HepG2 (cell line): ENCODE results near the gene TEDC2. TPM values are rescaled to one million over a fixed set of nuclear protein-coding genes. Genes with fewer than 3 reads are reported as not detected.

Source experiments
- ATAC-seq: fragments of 200-7000 bp; cut with Tn5 transposase; 3 replicates; pipeline ENCODE4 v1.9.1; 2020; ENCODE audit warnings: mild to moderate bottlenecking, moderate library complexity
- BruUV-seq: library from RNA; stranded (reverse); fragments of 400-500 nt; replicated peaks from 2 replicates; lab custom pipeline; 2021; lab: Mats Ljungman, UMichigan
- CTCF ChIA-PET: fragments of 300-600 bp; formaldehyde crosslinking; extraction: SDS; loops from one replicate; lab custom pipeline; 2021; ENCODE audit warnings: low total read pairs, inconsistent platforms, low intra/inter-chr PET ratio; lab: Yijun Ruan, JAX
- POLR2A ChIA-PET: fragments of 350-600 bp; sonication (Branson Sonifier 250); formaldehyde crosslinking; loops from one replicate; lab custom pipeline; 2020; ENCODE audit warnings: antibody characterized with exemption, inconsistent platforms; lab: Yijun Ruan, JAX
- DNase-seq: peaks from one replicate; pipeline ENCODE4 v3.0.0-alpha.2; 2015; ENCODE audit warnings: low spot score
- FAIRE-seq: peaks from 3 replicates; lab custom pipeline; 2011; peaks lifted over from hg19 to GRCh38; lab: Jason Lieb, UNC
- H2AFZ ChIP-seq: one replicate; pipeline ENCODE4 v1.6.1; 2011; ENCODE audit warnings: low read length, inconsistent platforms
- H3K27ac ChIP-seq: fragments of 300-600 bp; 3 replicates; pipeline ENCODE4 v1.8.0; 2011; ENCODE audit warnings: mixed run types, mild to moderate bottlenecking, mixed read lengths, low read length, inconsistent platforms; ENCODE audit not compliant: insufficient read depth; ENCODE audit errors: extremely low read length
- H3K27me3 ChIP-seq, 2 experiments: fragments of 200-600 bp in 1 of 2; 2 replicates in 1 of 2; 3 replicates in 1 of 2; pipeline versions ENCODE4 v1.6.0 to v1.8.0; 2011; ENCODE audit warnings: low read length in 2 of 2, mild to moderate bottlenecking in 2 of 2, moderate library complexity in 2 of 2, inconsistent platforms in 1 of 2; ENCODE audit not compliant: insufficient read depth in 2 of 2, control insufficient read depth in 1 of 2
- H3K36me3 ChIP-seq, 2 experiments: fragments of 200-600 bp in 1 of 2; replicated peaks in 1 of 2; 2 replicates in 1 of 2; 3 replicates in 1 of 2; pipeline versions ENCODE4 v1.5.1 to v1.8.0; 2011; ENCODE audit warnings: low read length in 2 of 2, inconsistent platforms in 1 of 2; ENCODE audit not compliant: insufficient read depth in 2 of 2, control insufficient read depth in 1 of 2
- H3K4me1 ChIP-seq: 2 replicates; pipeline ENCODE4 v1.5.1; 2012; ENCODE audit warnings: low read length, inconsistent platforms; ENCODE audit not compliant: insufficient read depth
- H3K4me2 ChIP-seq: 2 replicates; pipeline ENCODE4 v1.6.0; 2011; ENCODE audit warnings: low read depth, low read length, inconsistent platforms
- H3K4me3 ChIP-seq, 3 experiments: fragments of 200-600 bp in 1 of 3; sonication (generic), shearing (Covaris generic) in 1 of 3; replicated peaks in 1 of 3; 2 replicates each; pipeline ENCODE4 v1.5.1; 2011 to 2016; ENCODE audit warnings: low read length in 3 of 3, inconsistent platforms in 2 of 3, low read depth in 2 of 3, mild to moderate bottlenecking in 2 of 3, control low read depth in 1 of 3, mixed read lengths in 1 of 3; ENCODE audit not compliant: insufficient read depth in 1 of 3
- H3K79me2 ChIP-seq: one replicate; pipeline ENCODE4 v1.6.1; 2011; ENCODE audit warnings: low read length, inconsistent platforms; ENCODE audit not compliant: insufficient read depth
- H3K9ac ChIP-seq: 2 replicates; pipeline ENCODE4 v1.6.0; 2011; ENCODE audit warnings: mild to moderate bottlenecking, low read depth, low read length, inconsistent platforms; ENCODE audit not compliant: insufficient read depth
- H3K9me3 ChIP-seq: 2 replicates; pipeline ENCODE4 v1.5.1; 2012; ENCODE audit warnings: mild to moderate bottlenecking, low read length
- H4K20me1 ChIP-seq: 2 replicates; pipeline ENCODE4 v1.6.0; 2011; ENCODE audit warnings: inconsistent platforms, mild to moderate bottlenecking, low read length, moderate library complexity; ENCODE audit not compliant: insufficient read depth
- ATF7-NPFF ChIP-seq: sonication (generic); formaldehyde crosslinking; IDR thresholded peaks from 2 replicates; pipeline ENCODE4 v1.8.1; 2023; ENCODE audit warnings: mild to moderate bottlenecking, low read depth, missing genetic modification reagents, moderate library complexity
- BCL6 ChIP-seq: IDR thresholded peaks from 2 replicates; pipeline ENCODE4 v1.6.1; 2016; ENCODE audit warnings: missing genetic modification reagents, missing compliant biosample characterization
- ESRRA ChIP-seq: sonication (generic); formaldehyde crosslinking; IDR thresholded peaks from 2 replicates; pipeline ENCODE4 v1.5.1; 2020; ENCODE audit warnings: mild to moderate bottlenecking, low read depth, missing genetic modification reagents
- HDAC2 ChIP-seq: sonication (generic); formaldehyde crosslinking; IDR thresholded peaks from 2 replicates; pipeline ENCODE4 v1.4.0; 2020; ENCODE audit warnings: missing genetic modification reagents
- HNF4G ChIP-seq, 2 experiments: sonication (generic) in 1 of 2; formaldehyde crosslinking in 1 of 2; IDR thresholded peaks; 2 replicates each; pipeline versions ENCODE4 v1.4.0 to v1.6.1; 2011 to 2020; ENCODE audit warnings: borderline replicate concordance in 2 of 2, low read depth in 2 of 2, mild to moderate bottlenecking in 2 of 2, low read length in 1 of 2, missing genetic modification reagents in 1 of 2, moderate library complexity in 1 of 2
- LCORL ChIP-seq, 2 experiments: fragments of 450-650 bp in 1 of 2; sonication (generic) in 1 of 2; formaldehyde crosslinking in 1 of 2; IDR thresholded peaks; 2 replicates each; pipeline versions ENCODE4 v1.5.0 to v1.6.1; 2017 to 2020; ENCODE audit warnings: antibody characterized with exemption in 1 of 2, missing genetic modification reagents in 1 of 2
- MIXL1 ChIP-seq: IDR thresholded peaks from 2 replicates; pipeline ENCODE4 v1.6.1; 2016
- RXRB ChIP-seq: IDR thresholded peaks from 2 replicates; pipeline ENCODE4 v1.6.1; 2016; ENCODE audit warnings: borderline replicate concordance, missing genetic modification reagents, missing compliant biosample characterization
- SAP130 ChIP-seq: IDR thresholded peaks from 2 replicates; pipeline ENCODE4 v1.6.1; 2016; ENCODE audit warnings: low read depth
- SIN3A ChIP-seq: IDR thresholded peaks from 2 replicates; pipeline ENCODE4 v1.6.1; 2011; ENCODE audit warnings: low read depth, mild to moderate bottlenecking, control low read depth, low read length, borderline replicate concordance
- SOX13 ChIP-seq, 3 experiments: fragments of 450-650 bp in 1 of 3; sonication (generic) in 1 of 3; formaldehyde crosslinking in 1 of 3; IDR thresholded peaks in 2 of 3; conservative IDR thresholded peaks in 1 of 3; 2 replicates each; pipeline versions ENCODE4 v1.5.0 to v1.6.1; 2016 to 2020; ENCODE audit warnings: antibody characterized with exemption in 1 of 3, mild to moderate bottlenecking in 1 of 3, missing compliant biosample characterization in 1 of 3, missing genetic modification reagents in 1 of 3, moderate library complexity in 1 of 3
- TEAD3 ChIP-seq: optimal IDR thresholded peaks from 2 replicates; pipeline ENCODE3; 2016; ENCODE audit warnings: borderline replicate concordance
- TSC22D2 ChIP-seq: sonication (generic); formaldehyde crosslinking; IDR thresholded peaks from 2 replicates; pipeline ENCODE4 v1.5.1; 2020; ENCODE audit warnings: missing genetic modification reagents, mild to moderate bottlenecking, borderline replicate concordance
- ZEB1 ChIP-seq: IDR thresholded peaks from 2 replicates; pipeline ENCODE4 v1.6.1; 2012; ENCODE audit warnings: mild to moderate bottlenecking, low read depth, inconsistent platforms; ENCODE audit not compliant: insufficient replicate concordance
- ZNF136 ChIP-seq: sonication (generic); formaldehyde crosslinking; IDR thresholded peaks from 2 replicates; pipeline ENCODE4 v1.8.1; 2022; ENCODE audit warnings: low read depth, mild to moderate bottlenecking, moderate library complexity, missing genetic modification reagents
- ZNF790 ChIP-seq: sonication (generic); formaldehyde crosslinking; IDR thresholded peaks from 2 replicates; pipeline ENCODE4 v1.8.0; 2022; ENCODE audit warnings: missing genetic modification reagents, mild to moderate bottlenecking, borderline replicate concordance
- WGBS: methylation state at CpG from one replicate; pipeline ENCODE4 v1.1.6; 2017; ENCODE audit warnings: low lambda C conversion rate; 5-methylcytosine and 5-hydroxymethylcytosine counted together
- in situ Hi-C: cut with HindIII; loops from 2 replicates; pipeline ENCODE4 v1.10.0; 2017; ENCODE audit warnings: low pct_unique_long_range_greater_than_20kb; ENCODE audit not compliant: extremely low pct_ligation_motif_present
- intact Hi-C: fragments of 100-400 bp; cut with micrococcal nuclease; formaldehyde crosslinking; loops from one replicate; pipeline ENCODE4 v1.10.0; 2022; ENCODE audit not compliant: unreplicated experiment
- polyA plus RNA-seq, 8 experiments: library from polyadenylated mRNA; depleted of rRNA in 3 of 8; stranded (reverse) in 7 of 8; unstranded in 1 of 8; fragments of >200 nt; fragmentation: Illumina TruSeq in 4 of 8; extraction: Trizol in 4 of 8; gene quantifications; 2 replicates each; pipeline versions ENCODE4 v1.2.1 to v1.2.3, GENCODE V29; 2011 to 2016; ENCODE audit warnings: low read depth in 4 of 8, missing spikeins in 1 of 8, mixed read lengths in 1 of 8; ENCODE audit not compliant: insufficient read depth in 1 of 8
- total RNA-seq, 5 experiments: library from RNA; depleted of rRNA; stranded (reverse); fragments of >200 nt; fragmentation: Illumina TruSeq; extraction: Trizol; gene quantifications; 2 replicates each; pipeline ENCODE4 v1.2.3, GENCODE V29; 2016; ENCODE audit warnings: low read depth in 1 of 5
- TF ChIP-seq, protein P1 (sequence below): sonication (generic); formaldehyde crosslinking; conservative IDR thresholded peaks from 2 replicates; pipeline ENCODE4 v1.4.0; 2020; ENCODE audit warnings: mild to moderate bottlenecking, missing genetic modification reagents, moderate library complexity
- TF ChIP-seq, protein P2 (sequence below): sonication (generic); formaldehyde crosslinking; IDR thresholded peaks from 2 replicates; pipeline ENCODE4 v1.4.0; 2020; ENCODE audit warnings: mild to moderate bottlenecking, missing genetic modification reagents

The TEDC2 gene
- total and polyA plus RNA-seq, 2 of the 13 experiments (the other 11 are each of a cell fraction or from before 2014, with no cell fraction given): 6.2 to 24.4 TPM

DNA sequence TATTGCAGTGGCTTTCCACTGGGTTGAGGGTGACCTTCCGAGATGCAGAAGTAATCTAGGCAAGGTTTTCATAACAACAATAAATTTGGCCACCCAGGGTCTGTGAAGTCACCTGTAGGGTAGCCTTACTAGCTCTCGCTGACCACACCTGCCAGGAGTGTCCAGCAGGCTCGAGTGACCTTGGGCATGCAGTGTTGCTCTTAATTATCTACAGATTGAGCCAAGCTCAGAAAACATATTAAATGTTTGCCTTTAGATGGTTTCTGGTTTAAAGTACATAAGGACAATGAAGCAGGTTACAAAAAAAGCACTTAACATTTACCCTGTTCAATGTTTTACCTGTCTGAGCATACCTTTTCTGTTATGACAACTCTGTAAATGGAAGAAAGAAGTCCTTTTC lies 16.8 kb downstream of the TEDC2 start:
- Histone ChIP-seq H3K27ac (peak overlapping the region; percentile 53), H3K27me3 (peaks cover 0 to 3% of the 10 kb centered on the region in 2 experiments; a peak in 2 of 5 replicates), H3K9ac (0 out of 2 replicates have a peak overlapping the region, but pooled peaks have one; percentile 2), H4K20me1 (peaks cover 20% of the 10 kb centered on the region), H3K9me3 (no peaks in the 10 kb centered on the region), H3K4me1 (peaks cover 63% of the 10 kb centered on the region), H3K4me3 (peak overlapping the region in 2 of 3 experiments; percentile 79 to 85; a peak in 2 of 6 replicates), H3K79me2 (peaks cover 31% of the 10 kb centered on the region), H3K4me2 (peak overlapping the region; percentile 88), H3K36me3 (peaks cover 2 to 5% of the 10 kb centered on the region in 2 experiments; a peak in 2 of 5 replicates), H2AFZ (no peak overlapping the region)
- in situ Hi-C loops (no loop called here), intact Hi-C loops (no loop called here)
- FAIRE-seq (no peak), ATAC-seq (no peak), DNase-seq (peak; percentile 34)
- 0% methylated on average over 3 of the region's 3 CpGs for WGBS
- POLR2A ChIA-PET: interaction anchor here (1.0 to 1.5 kb wide), 2 partner anchors 56 to 225 kb away, joined by 4 to 8 read pairs; partner anchors contain the start of gene ECI1
- CTCF ChIA-PET: no interaction called here
- BruUV-seq: TSS peak; percentile 48
- TF ChIP-seq HDAC2 (CRISPR knock-in tag): peak; percentile 33; the same call in 1 of the 2 replicates
- 0 out of 2 replicates have a peak, but pooled peaks have one; percentile 7 for TF ChIP-seq HNF4G (IDR thresholded peaks at IDR 0.05; ENCODE audit: borderline replicate concordance, low read depth, low read length)
- TF ChIP-seq HNF4G (CRISPR knock-in tag; IDR thresholded peaks at IDR 0.05; ENCODE audit: borderline replicate concordance, low read depth): no peak
- TF ChIP-seq RXRB: no peak
- 0 out of 2 replicates have a peak, but pooled peaks have one; percentile 23 for TF ChIP-seq SAP130 (CRISPR knock-in tag)
- no peak for TF ChIP-seq ZNF790
- TF ChIP-seq, protein P1, sequence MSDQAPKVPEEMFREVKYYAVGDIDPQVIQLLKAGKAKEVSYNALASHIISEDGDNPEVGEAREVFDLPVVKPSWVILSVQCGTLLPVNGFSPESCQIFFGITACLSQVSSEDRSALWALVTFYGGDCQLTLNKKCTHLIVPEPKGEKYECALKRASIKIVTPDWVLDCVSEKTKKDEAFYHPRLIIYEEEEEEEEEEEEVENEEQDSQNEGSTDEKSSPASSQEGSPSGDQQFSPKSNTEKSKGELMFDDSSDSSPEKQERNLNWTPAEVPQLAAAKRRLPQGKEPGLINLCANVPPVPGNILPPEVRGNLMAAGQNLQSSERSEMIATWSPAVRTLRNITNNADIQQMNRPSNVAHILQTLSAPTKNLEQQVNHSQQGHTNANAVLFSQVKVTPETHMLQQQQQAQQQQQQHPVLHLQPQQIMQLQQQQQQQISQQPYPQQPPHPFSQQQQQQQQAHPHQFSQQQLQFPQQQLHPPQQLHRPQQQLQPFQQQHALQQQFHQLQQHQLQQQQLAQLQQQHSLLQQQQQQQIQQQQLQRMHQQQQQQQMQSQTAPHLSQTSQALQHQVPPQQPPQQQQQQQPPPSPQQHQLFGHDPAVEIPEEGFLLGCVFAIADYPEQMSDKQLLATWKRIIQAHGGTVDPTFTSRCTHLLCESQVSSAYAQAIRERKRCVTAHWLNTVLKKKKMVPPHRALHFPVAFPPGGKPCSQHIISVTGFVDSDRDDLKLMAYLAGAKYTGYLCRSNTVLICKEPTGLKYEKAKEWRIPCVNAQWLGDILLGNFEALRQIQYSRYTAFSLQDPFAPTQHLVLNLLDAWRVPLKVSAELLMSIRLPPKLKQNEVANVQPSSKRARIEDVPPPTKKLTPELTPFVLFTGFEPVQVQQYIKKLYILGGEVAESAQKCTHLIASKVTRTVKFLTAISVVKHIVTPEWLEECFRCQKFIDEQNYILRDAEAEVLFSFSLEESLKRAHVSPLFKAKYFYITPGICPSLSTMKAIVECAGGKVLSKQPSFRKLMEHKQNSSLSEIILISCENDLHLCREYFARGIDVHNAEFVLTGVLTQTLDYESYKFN (CRISPR knock-in tag): peak; percentile 59
- no peak for TF ChIP-seq ATF7-NPFF
- peak; percentile 43; the same call in 1 of the 2 replicates for TF ChIP-seq BCL6 (CRISPR knock-in tag)
- TF ChIP-seq ESRRA (CRISPR knock-in tag): 0 out of 2 replicates have a peak, but pooled peaks have one; percentile 16
- peak; percentile 83 for TF ChIP-seq ZEB1
- TF ChIP-seq ZNF136 (CRISPR knock-in tag): no peak
- no peak for TF ChIP-seq LCORL (IDR thresholded peaks at IDR 0.05)
- peak; percentile 28; the same call in 1 of the 2 replicates for TF ChIP-seq LCORL (CRISPR knock-in tag; IDR thresholded peaks at IDR 0.05)
- TF ChIP-seq TSC22D2 (CRISPR knock-in tag): no peak
- TF ChIP-seq SIN3A: no peak
- peak; percentile 29 for TF ChIP-seq TEAD3 (CRISPR knock-in tag)
- TF ChIP-seq, protein P2, sequence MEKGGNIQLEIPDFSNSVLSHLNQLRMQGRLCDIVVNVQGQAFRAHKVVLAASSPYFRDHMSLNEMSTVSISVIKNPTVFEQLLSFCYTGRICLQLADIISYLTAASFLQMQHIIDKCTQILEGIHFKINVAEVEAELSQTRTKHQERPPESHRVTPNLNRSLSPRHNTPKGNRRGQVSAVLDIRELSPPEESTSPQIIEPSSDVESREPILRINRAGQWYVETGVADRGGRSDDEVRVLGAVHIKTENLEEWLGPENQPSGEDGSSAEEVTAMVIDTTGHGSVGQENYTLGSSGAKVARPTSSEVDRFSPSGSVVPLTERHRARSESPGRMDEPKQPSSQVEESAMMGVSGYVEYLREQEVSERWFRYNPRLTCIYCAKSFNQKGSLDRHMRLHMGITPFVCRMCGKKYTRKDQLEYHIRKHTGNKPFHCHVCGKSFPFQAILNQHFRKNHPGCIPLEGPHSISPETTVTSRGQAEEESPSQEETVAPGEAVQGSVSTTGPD (CRISPR knock-in tag): no peak
- no peak for TF ChIP-seq SOX13 (IDR thresholded peaks at IDR 0.05)
- peak in 1 of 2 experiments; percentile 66; a peak in 2 of 4 replicates for TF ChIP-seq SOX13 (CRISPR knock-in tag; conservative IDR thresholded peaks at IDR 0.05 in 1 of 2, IDR thresholded peaks at IDR 0.05 in 1 of 2)
- peak; percentile 69; the same call in 1 of the 2 replicates for TF ChIP-seq MIXL1 (CRISPR knock-in tag)
